ENCODE measurements around the gene DTNB.
"Not testable (repeated sequence)": the region's sequence is repeated elsewhere in the genome, so short reads cannot be mapped to it uniquely, and the experiment has no call there.

The DTNB gene

DNA sequence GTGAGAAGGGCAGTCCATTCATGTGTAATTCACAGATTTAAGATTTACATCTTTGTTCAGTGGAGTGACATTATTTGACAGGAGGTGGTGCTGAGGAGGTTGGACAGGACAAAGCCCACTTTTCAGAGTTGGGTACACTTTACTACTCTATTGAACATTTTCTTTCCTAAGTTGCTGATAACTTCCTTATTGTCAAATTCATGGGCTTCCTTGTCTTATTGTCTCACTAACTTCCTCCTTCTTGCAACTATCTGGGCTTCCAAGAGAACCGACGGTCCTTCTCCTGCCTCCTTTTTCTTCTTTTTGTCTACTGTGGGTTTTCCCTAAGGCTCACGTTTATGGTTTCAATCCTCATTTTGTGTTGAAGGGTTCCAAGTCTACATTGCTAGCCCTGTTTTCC, 263.9 kb downstream of the DTNB start:
- H3K4me3 ChIP-seq (replicated peaks; ENCODE audit: low read depth, low read length) = no peak overlapping the region
- TF ChIP-seq, protein P1, sequence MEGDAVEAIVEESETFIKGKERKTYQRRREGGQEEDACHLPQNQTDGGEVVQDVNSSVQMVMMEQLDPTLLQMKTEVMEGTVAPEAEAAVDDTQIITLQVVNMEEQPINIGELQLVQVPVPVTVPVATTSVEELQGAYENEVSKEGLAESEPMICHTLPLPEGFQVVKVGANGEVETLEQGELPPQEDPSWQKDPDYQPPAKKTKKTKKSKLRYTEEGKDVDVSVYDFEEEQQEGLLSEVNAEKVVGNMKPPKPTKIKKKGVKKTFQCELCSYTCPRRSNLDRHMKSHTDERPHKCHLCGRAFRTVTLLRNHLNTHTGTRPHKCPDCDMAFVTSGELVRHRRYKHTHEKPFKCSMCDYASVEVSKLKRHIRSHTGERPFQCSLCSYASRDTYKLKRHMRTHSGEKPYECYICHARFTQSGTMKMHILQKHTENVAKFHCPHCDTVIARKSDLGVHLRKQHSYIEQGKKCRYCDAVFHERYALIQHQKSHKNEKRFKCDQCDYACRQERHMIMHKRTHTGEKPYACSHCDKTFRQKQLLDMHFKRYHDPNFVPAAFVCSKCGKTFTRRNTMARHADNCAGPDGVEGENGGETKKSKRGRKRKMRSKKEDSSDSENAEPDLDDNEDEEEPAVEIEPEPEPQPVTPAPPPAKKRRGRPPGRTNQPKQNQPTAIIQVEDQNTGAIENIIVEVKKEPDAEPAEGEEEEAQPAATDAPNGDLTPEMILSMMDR (IDR thresholded peaks at IDR 0.05; ENCODE audit: low read length, missing control alignments) = no peak
- DNase-seq (ENCODE audit: low read depth) = no peak

DNA sequence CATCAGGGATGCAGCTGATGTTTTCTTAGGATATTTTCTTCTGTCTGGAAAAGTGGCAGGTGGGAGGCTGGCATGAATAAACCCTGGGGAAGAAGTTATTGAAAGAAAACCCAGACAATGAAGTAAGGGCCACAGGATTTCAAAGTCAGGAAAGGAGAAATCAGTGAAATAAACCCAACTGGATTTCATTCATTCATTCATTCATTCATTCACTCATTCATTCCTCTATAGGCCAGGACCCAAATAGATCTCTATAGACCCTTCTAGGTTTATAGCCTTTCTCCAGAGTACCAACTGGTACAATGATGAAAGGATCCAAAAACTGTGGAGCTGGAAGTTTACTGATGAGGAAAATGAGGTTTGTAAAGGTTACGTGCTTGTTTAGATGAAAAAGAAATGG, 264.3 kb downstream of the DTNB start:
- TF ChIP-seq, protein P1 (IDR thresholded peaks at IDR 0.05; ENCODE audit: low read length, missing control alignments) = no peak
- no peak overlapping the region for H3K4me3 ChIP-seq (replicated peaks; ENCODE audit: low read depth, low read length)
- no peak for DNase-seq (ENCODE audit: low read depth)

DNA sequence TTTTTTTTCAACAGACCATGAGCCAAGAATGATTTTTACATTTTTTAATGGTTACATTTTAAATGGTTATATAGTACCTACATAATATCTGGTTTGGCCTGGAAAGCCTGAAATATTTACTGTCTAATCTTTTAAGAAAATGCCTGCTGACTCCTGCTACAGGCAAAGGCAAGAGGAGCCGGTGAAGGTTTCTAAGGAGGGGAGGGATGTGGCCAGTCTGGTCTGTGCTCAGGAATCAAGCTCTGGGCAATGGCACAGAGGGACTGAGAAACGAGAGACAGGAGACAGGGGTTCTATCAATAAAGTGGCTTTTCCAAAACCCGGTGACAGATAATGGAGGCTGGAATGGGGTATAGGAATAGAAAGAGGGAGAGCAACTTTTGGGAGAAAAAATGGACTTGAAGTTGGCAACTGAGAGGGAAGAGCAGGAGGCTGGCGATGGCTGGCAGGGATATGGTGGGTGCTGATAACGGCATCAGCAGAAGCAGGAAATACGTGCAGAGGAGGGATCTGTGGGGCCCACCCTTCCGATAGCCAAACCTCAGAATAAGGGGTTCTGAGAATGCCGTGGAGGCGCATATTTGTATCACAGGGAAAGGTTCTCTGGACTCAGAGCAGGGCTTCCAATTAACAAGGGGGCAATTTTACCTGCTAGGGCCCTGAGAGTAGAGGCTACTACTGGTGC, 267.6 kb downstream of the DTNB start:
- no peak for DNase-seq (ENCODE audit: low read depth)
- H3K4me3 ChIP-seq (replicated peaks; ENCODE audit: low read depth, low read length) = no peak overlapping the region
- TF ChIP-seq, protein P1 (IDR thresholded peaks at IDR 0.05; ENCODE audit: low read length, missing control alignments) = no peak

DNA sequence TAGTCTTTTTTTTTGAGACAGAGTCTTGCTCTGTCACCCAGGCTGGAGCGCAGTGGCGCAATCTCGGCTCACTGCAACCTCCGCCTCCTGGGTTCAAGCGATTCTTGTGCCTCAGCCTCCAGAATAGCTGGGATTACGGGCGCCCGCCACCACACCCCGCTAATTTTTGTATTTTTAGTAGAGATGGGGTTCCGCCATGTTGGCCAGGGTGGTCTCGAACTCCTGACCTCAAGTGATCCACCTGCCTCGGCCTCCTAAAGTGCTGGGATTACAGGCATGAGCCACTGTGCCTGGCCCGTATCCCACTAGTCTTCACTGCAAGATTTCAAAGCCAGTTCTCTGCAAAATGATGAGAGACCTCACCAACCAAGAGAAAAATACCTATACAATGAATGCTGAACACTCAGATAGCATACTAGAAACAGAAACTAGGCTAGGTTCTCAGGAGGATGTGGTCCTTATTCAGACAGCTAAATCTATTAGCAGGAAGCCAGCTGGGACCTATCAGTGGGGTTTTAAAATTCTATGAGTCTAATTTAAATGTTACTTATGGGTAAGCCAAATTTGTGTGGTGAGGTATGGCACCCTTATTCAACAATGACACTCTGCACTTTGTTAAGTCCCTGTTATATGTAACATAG, 270.1 kb downstream of the DTNB start:
- not testable (repeated sequence) for H3K4me3 ChIP-seq (replicated peaks; ENCODE audit: low read depth, low read length); DNase-seq (ENCODE audit: low read depth)

DNA sequence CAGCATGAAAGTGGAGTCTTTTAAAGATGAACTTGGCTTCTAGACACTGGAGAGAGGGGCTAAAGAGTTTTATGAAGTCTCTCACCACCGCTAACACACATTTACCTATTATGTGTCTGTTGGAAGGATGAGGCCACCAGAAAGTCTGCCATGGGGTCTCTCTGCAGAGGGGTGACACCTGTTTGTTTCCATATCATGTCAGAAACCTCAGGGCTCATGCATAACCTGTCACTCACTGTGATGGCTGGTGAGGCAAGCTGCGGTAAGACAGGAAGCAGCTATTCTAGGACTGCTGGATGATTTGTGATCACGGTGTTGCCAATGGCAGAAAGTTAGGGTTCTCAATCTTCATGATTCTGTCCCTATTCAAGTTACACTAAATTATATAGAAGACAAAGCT, 270.9 kb downstream of the DTNB start:
- DNase-seq (ENCODE audit: low read depth) = no peak
- TF ChIP-seq, protein P1 (IDR thresholded peaks at IDR 0.05; ENCODE audit: low read length, missing control alignments) = no peak
- no peak overlapping the region for H3K4me3 ChIP-seq (replicated peaks; ENCODE audit: low read depth, low read length)

DNA sequence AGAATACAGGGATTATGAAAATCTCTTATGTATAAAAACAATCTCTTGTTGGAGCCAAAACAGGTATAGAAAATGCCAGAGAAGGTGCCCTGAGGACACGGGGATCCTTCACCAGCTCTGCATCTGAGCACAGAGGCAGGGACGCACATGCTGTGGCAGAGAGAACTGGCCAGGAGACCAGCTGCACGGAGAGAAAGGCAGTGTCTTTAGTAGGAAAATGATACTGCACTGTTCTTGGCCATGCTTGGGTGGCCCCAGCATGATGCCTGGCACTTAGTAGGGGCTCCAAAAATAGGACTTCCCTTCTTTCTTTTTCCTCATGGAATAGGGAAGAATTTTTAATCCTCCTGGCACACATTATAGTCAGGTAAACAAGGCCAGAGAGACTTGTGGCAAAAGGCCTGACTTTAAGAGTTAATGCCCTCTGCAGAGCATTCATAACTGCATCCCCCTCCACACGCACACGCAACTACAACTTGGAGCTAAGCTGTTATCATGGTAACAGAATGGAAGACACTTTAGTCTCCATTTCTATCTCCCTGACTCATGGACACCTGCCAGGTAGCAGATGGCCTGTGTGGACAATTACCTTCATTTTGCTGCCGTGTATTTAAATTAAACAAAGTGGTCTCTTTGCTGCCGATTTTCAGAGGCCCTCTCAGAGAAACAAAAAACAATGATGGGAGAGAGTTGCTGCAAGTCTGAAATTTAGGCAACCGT, 271.9 kb downstream of the DTNB start:
- H3K4me3 ChIP-seq (replicated peaks; ENCODE audit: low read depth, low read length) = no peak overlapping the region
- no peak for DNase-seq (ENCODE audit: low read depth)
- TF ChIP-seq, protein P1 (IDR thresholded peaks at IDR 0.05; ENCODE audit: low read length, missing control alignments) = no peak

DNA sequence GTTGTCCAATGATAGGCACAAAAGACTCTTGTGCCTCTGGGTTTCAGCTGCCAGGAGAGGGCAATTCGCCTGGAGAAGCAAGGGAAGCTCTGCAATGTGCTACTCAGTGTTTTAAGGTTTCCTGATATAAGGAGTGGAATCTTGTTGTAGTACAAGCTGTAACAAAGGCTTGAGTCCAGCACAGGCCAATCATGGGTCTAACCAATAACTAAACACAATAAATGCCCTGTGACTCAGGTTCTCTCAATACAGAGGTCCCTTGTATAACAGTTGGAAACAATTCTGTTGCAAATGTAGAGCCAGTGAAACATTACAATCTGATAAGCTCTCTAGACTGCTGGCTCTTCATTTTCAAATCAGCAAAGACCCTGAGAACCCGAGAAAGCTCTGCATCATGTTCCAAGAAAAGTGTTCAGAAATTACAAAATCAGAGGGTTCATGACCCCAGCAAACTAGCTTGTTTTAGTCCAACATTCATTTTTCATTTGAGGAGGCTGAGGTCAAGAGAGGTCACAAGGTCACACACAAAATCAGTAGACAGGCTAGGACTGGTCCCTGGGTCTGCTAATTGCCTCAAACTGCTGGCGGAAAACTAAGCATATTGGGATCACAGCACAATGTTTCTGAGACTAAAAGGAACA, 272.7 kb downstream of the DTNB start:
- no peak for DNase-seq (ENCODE audit: low read depth)

More for the DNA sequence above, 272.7 kb downstream of the DTNB start:
- no peak overlapping the region for H3K4me3 ChIP-seq (replicated peaks; ENCODE audit: low read depth, low read length)
- TF ChIP-seq, protein P1 (IDR thresholded peaks at IDR 0.05; ENCODE audit: low read length, missing control alignments) = no peak

Measured in fibroblast of pulmonary artery (primary cell).